Raji (cell line): ENCODE results near the gene ADGRD1.

Source experiments
- POLR2A ChIP-seq: IDR thresholded peaks from 2 replicates; pipeline ENCODE4 v1.6.1; 2011; ENCODE audit warnings: low read depth, low read length, control low read depth; ENCODE audit not compliant: insufficient read depth

Gene ADGRD1

GRCh38 chr12:130932061-130932930 lies 21.4 kb upstream of the ADGRD1 start:
- no peak for TF ChIP-seq POLR2A

DNA sequence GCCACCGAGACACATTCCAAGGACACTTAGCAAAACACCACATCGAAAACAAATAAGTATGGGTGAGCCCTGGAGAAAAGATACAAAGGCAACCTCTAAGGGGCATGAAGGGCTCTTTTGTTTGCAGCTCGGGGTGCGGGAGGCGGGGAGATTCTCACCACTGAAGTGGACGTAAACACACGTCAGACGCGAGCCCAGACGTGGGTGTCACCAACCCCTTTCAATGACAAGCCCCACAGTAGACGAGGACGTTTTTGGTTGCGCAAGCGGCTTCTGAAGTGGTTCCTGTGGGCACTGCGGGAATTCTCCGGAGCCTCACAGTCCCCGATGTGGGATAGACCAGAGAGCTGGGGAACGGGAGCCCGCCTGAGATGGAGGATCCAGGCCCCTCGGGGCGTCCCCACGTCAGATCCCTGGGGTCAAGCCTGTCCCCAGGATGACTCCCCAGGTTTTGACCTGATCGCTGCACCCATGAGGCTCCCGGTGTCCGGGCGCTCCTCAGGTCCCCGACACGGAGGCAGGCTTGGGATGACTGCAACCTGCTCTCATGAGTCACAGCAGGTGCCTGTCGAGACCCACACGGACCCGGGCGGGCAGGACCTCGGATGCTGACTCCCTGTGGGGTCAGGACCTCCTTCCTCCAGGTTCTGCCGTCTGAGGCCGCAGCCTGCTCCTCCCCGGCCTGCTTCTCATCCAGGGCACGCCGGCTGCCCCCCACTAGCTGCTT lies 20.3 kb upstream of the ADGRD1 start:
- no peak for TF ChIP-seq POLR2A

GRCh38 chr12:130934753-130935152 lies 19.0 kb upstream of the ADGRD1 start:
- TF ChIP-seq POLR2A, result no peak

DNA sequence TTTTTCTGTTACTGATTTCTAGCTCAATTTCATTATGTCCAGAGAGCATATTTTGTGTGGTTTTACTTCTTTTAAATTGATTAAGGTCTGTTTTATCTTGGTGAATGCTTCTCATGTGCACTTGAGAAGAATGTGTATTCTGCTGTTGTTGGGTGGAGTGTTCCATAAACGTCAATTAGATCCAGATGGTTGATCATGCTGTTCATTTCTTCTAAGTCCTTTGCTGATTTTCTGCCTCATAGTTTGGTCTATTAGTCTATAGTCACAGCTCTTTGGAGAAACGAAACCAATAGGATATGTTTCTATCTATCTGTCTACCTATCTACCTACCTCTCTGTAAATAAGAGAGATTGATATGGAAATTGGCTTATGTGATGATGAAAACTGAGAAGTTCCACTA lies 17.1 kb upstream of the ADGRD1 start:
- TF ChIP-seq POLR2A, result no peak

- TF ChIP-seq POLR2A, result no peak
These were observed 16.6 kb upstream of the ADGRD1 start for GRCh38 chr12:130937063-130937462.

DNA sequence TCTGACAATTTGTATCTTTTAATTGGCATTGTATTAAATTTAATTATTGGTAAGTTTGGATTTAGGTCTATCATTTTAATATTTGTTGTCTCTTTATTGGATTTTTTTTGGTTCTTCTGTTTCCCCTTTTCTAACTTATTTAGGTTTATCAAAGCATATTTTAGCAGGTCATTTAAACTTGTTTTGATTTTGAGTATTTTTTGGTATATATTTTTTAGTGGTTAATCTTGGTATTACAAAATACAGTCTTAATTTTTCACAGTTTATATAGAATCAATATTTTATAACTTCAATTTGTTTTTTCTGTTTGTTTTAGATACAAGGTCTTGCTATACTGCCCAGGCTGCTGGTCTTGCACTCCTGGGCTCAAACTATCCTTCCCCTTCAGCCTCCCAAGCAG lies 15.5 kb upstream of the ADGRD1 start:
- TF ChIP-seq POLR2A, result no peak

DNA sequence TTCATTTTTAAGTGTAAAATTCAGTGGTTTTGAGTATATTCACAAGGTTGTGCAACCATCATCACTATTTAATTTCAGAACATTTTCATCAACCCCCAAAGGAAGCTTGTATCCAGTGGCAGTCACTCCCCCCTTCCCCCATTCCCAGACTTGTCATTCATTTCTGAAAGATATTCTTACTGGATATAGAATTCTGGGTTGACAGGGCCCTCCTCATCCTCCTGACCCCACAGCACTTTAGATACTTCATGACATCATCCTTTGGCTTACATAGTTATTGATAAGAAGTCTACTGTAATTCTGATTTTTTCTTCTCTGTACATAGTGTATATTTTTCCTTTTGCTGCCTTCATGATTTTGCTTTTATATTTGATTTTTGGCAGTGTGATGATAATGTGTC lies 8.8 kb upstream of the ADGRD1 start:
- TF ChIP-seq POLR2A, result no peak

- no peak for TF ChIP-seq POLR2A
These were observed 7.8 kb upstream of the ADGRD1 start for GRCh38 chr12:130945786-130946492.

DNA sequence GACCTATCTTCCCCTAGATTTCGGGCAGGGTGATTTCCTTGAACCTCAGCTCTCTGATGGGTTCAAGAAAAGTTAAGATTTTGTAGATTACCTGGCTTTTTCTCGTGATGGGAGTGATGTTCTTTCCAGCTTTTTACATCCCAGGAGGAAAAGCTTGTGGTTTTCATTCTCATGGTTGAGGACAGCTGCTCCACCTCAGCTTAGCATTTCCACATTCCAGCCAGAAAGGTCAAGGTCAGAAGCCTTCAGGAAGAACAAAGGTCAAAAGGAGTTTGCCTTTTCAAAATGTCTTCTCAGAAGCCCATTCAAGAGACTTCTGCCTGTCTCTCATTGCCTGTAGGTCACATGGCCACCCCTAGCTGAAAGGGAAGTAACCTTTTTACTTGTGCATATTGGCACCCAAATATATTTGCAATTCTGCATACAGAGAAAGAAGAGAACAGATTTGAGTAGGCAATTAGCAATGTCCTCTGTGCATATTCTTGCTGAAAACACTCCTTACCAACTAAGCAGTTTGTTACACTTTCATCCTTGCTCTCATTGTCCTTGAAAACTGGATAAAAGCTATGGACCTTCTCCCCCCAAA lies 6.6 kb upstream of the ADGRD1 start:
- no peak for TF ChIP-seq POLR2A

DNA sequence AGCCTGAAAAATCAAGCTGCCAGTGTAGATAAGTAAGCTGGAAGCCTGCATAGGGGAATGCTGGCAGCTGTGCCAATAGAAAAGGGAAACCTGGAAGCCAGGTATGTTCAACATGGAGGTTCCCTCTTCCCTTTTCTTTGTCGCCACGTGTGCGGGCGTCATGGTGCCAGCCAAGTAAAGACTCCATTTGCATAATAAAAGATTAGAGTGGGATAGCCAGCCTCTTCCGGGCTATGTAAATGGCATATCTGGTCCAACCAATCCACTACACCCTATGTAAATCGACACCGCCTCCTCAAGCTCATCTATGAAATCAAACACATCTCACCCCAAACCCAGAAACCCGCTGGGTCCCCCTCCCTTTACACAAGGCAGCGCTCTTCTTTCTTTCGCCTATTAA lies 5.6 kb upstream of the ADGRD1 start:
- no peak for TF ChIP-seq POLR2A

DNA sequence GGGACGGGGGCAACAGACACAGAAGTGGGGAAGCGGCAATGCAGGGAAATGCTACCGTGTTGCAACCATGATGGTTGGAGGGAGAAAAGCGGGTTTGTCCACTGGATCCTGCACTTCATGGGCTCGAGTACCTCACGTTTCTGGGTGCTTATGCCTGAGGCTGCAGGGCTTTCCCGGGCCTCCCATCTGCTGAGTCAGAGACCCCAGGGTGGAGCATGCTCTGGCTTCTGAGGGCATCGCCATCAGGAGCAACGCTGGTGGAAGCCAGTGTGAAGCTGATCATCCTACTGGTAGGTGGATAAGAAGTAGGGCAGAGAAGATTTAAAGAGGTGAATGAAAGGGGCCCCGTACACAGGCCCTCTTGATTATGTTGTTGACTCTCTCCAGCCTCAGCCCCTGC lies 5.0 kb upstream of the ADGRD1 start:
- no peak for TF ChIP-seq POLR2A

- no peak for TF ChIP-seq POLR2A
These were observed 3.9 kb upstream of the ADGRD1 start for GRCh38 chr12:130949806-130950205.

GRCh38 chr12:130951636-130952035 lies 2.1 kb upstream of the ADGRD1 start:
- TF ChIP-seq POLR2A, result no peak

GRCh38 chr12:130952171-130952954 lies 1.3 kb upstream of the ADGRD1 start:
- no peak for TF ChIP-seq POLR2A

DNA sequence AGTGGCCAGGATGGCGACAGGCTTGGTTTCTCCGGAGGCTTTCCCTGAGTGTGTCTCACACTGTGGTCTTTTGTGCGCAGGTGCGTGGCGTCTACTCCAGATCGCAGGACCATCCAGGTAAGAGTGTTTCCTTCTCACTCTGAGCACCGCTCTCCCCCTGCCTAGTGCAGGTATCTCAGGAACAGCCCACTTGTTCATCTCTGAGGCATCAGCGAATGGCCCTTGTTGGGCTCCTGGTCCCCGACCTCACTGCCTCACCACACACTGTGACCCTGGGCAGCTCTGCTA lies 781 bp downstream of the ADGRD1 start:
- no peak for TF ChIP-seq POLR2A
